HEK293T (cell line): ENCODE results near the gene IRF2BP2.

ENCODE experiments used
- FOXA1 ChIP-seq: fragments of 450-650 bp; IDR thresholded peaks from 2 replicates; pipeline ENCODE4 v1.6.1; 2016; ENCODE audit warnings: mild to moderate bottlenecking
- FOXK2 ChIP-seq: fragments of 450-650 bp; IDR thresholded peaks from 2 replicates; pipeline ENCODE4 v1.6.1; 2016; ENCODE audit warnings: mild to moderate bottlenecking
- FOXM1 ChIP-seq: fragments of 450-650 bp; IDR thresholded peaks from 2 replicates; pipeline ENCODE4 v1.6.1; 2017; ENCODE audit warnings: mild to moderate bottlenecking, borderline replicate concordance
- LEF1 ChIP-seq: fragments of 450-650 bp; IDR thresholded peaks from 2 replicates; pipeline ENCODE4 v1.6.1; 2017; ENCODE audit warnings: mild to moderate bottlenecking, borderline replicate concordance
- NFRKB ChIP-seq: fragments of 450-650 bp; IDR thresholded peaks from 2 replicates; pipeline ENCODE4 v1.6.1; 2016; ENCODE audit warnings: mild to moderate bottlenecking, moderate library complexity
- SUZ12 ChIP-seq: fragments of 450-650 bp; IDR thresholded peaks from 2 replicates; pipeline ENCODE4 v1.6.1; 2016; ENCODE audit warnings: mild to moderate bottlenecking
- ZNF384 ChIP-seq: fragments of 450-650 bp; IDR thresholded peaks from 2 replicates; pipeline ENCODE4 v1.6.1; 2016

- no peak for TF ChIP-seq FOXK2
- TF ChIP-seq NFRKB = no peak
- no peak for TF ChIP-seq FOXM1
- TF ChIP-seq FOXA1 = no peak
- TF ChIP-seq ZNF384 = no peak
- no peak for TF ChIP-seq SUZ12
- TF ChIP-seq LEF1 = no peak
Observed at GRCh38 chr1:234578735-234579134, 31.2 kb downstream of the IRF2BP2 start.
